PC-3 (cell line): ENCODE results near the gene PCDHB6.

Experiments
- EZH2 ChIP-seq: fragments of 300-600 bp; sonication (generic); IDR thresholded peaks from one replicate; pipeline ENCODE4 v1.6.1; 2017; ENCODE audit warnings: antibody characterized with exemption, mild to moderate bottlenecking, low read length; ENCODE audit not compliant: unreplicated experiment
- TF ChIP-seq, protein P1 (sequence below): fragments of 300-600 bp; sonication (generic); conservative IDR thresholded peaks from 2 replicates; pipeline ENCODE4 v1.5.1; 2017; ENCODE audit warnings: antibody characterized with exemption, low read depth, mild to moderate bottlenecking, low read length

DNA sequence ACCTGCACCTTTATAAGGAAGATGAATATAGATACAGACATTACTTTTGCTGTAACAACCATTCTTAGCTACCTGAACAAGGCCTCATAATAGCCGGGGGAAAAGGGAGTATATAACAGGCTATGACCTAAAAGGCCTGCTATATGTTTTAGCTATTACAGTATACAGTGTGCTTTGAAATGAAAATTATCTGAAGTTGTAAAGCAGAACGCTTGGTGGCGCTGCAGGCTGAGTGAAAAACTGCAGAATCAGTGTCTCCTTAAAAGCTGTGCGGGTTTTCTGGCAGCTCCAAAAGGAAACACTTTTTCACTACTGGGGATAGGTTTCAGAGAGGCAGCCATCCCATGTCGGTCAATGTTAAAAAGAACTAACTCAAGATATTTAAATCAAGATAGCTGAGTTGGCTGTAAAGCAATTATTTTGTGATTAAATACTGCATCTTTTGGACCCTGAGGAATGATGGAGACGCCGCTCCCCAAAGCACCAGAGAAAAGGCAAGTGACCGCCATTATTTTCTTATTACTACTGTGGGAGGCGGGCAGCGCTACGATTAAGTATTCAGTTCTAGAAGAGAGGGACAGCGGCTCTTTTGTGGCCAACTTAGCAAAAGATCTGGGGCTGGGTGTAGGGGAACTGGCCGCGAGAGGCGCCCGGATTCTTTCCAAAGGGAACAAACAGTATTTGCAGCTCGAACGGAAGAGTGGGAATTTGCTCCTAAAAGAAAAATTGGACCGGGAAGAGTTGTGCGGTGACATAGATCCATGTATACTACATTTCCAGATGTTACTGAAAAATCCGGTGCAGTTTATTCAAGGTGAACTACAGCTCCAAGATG, 5.9 kb downstream of the PCDHB6 start:
- TF ChIP-seq, protein P1, sequence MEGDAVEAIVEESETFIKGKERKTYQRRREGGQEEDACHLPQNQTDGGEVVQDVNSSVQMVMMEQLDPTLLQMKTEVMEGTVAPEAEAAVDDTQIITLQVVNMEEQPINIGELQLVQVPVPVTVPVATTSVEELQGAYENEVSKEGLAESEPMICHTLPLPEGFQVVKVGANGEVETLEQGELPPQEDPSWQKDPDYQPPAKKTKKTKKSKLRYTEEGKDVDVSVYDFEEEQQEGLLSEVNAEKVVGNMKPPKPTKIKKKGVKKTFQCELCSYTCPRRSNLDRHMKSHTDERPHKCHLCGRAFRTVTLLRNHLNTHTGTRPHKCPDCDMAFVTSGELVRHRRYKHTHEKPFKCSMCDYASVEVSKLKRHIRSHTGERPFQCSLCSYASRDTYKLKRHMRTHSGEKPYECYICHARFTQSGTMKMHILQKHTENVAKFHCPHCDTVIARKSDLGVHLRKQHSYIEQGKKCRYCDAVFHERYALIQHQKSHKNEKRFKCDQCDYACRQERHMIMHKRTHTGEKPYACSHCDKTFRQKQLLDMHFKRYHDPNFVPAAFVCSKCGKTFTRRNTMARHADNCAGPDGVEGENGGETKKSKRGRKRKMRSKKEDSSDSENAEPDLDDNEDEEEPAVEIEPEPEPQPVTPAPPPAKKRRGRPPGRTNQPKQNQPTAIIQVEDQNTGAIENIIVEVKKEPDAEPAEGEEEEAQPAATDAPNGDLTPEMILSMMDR = peak; percentile 38; the same call in 1 of the 2 replicates
- TF ChIP-seq EZH2 = no peak
